WTC11 (cell line): ENCODE data around the gene DDIAS. TPM values are rescaled to one million over a fixed set of nuclear protein-coding genes. Genes with fewer than 3 reads are reported as not detected.

ENCODE experiments used
- ATAC-seq: fragments of 200-7000 bp; cut with Tn5 transposase; 2 replicates; pipeline ENCODE4 v1.10.0; 2021; ENCODE audit warnings: mild to moderate bottlenecking, moderate library complexity
- CTCF ChIA-PET: fragments of 300-600 bp; sonication (Branson Sonifier 250); formaldehyde crosslinking; loops from one replicate; lab custom pipeline; 2021; ENCODE audit warnings: antibody characterized with exemption; lab: Charles Lee
- POLR2A ChIA-PET: fragments of 350-600 bp; sonication (Branson Sonifier 250); formaldehyde crosslinking; loops from one replicate; lab custom pipeline; 2021; ENCODE audit warnings: antibody characterized with exemption; lab: Charles Lee
- DNase-seq: peaks from one replicate; pipeline ENCODE4 v3.0.0; 2021; ENCODE audit warnings: low spot score
- H3K27ac Mint-ChIP-seq: 2 replicates; pipeline ENCODE4 v1.8.0; 2021; ENCODE audit warnings: mixed read lengths
- H3K27me3 Mint-ChIP-seq: 2 replicates; pipeline ENCODE4 v1.8.0; 2021; ENCODE audit warnings: low read depth, mild to moderate bottlenecking, moderate library complexity, mixed read lengths
- H3K36me3 Mint-ChIP-seq: 2 replicates; pipeline ENCODE4 v1.8.0; 2021; ENCODE audit warnings: mixed read lengths
- H3K4me1 Mint-ChIP-seq: 2 replicates; pipeline ENCODE4 v1.8.0; 2022; ENCODE audit warnings: mixed read lengths
- H3K4me3 Mint-ChIP-seq: 2 replicates; pipeline ENCODE4 v1.8.0; 2021; ENCODE audit warnings: mild to moderate bottlenecking, moderate library complexity, mixed read lengths
- H3K9me3 Mint-ChIP-seq: 2 replicates; pipeline ENCODE4 v1.8.0; 2021; ENCODE audit warnings: mixed read lengths
- AR ChIP-seq: fragments of 250-450 bp; sonication (Bioruptor Pico); IDR thresholded peaks from 2 replicates; pipeline ENCODE4 v1.9.0; 2021; ENCODE audit warnings: mild to moderate bottlenecking
- CBFB ChIP-seq: sonication (generic); formaldehyde crosslinking; IDR thresholded peaks from 2 replicates; pipeline ENCODE4 v1.8.1; 2022; ENCODE audit warnings: mild to moderate bottlenecking, low read depth, missing genetic modification reagents
- ETV6 ChIP-seq: sonication (generic); formaldehyde crosslinking; IDR thresholded peaks from 2 replicates; pipeline ENCODE4 v1.8.1; 2022; ENCODE audit warnings: mild to moderate bottlenecking, missing genetic modification reagents
- GRHL2 ChIP-seq: fragments of 250-450 bp; sonication (Bioruptor Pico); IDR thresholded peaks from 2 replicates; pipeline ENCODE4 v1.8.0; 2022; ENCODE audit warnings: mild to moderate bottlenecking, moderate library complexity; ENCODE audit not compliant: insufficient replicate concordance, severe bottlenecking
- HMGA2 ChIP-seq: fragments of 250-450 bp; sonication (Bioruptor Pico); IDR thresholded peaks from 2 replicates; pipeline ENCODE4 v1.4.0; 2021; ENCODE audit warnings: mild to moderate bottlenecking, moderate library complexity
- KAT7 ChIP-seq: sonication (generic); formaldehyde crosslinking; IDR thresholded peaks from 2 replicates; pipeline ENCODE4 v1.8.1; 2023; ENCODE audit warnings: missing genetic modification reagents, mild to moderate bottlenecking, borderline replicate concordance
- MAX ChIP-seq: sonication (generic); formaldehyde crosslinking; IDR thresholded peaks from 2 replicates; pipeline ENCODE4 v1.8.0; 2022; ENCODE audit warnings: mild to moderate bottlenecking, missing genetic modification reagents
- RELA ChIP-seq: sonication (generic); formaldehyde crosslinking; IDR thresholded peaks from 2 replicates; pipeline ENCODE4 v1.8.1; 2022; ENCODE audit warnings: missing genetic modification reagents, mild to moderate bottlenecking, borderline replicate concordance
- TEAD1 ChIP-seq: sonication (generic); formaldehyde crosslinking; IDR thresholded peaks from 2 replicates; pipeline ENCODE4 v1.8.0; 2022; ENCODE audit warnings: mild to moderate bottlenecking, missing genetic modification reagents
- ZNF219 ChIP-seq: sonication (generic); formaldehyde crosslinking; IDR thresholded peaks from 2 replicates; pipeline ENCODE4 v1.8.0; 2023; ENCODE audit warnings: missing genetic modification reagents, mild to moderate bottlenecking, borderline replicate concordance
- ZNF396 ChIP-seq: fragments of 250-450 bp; sonication (Bioruptor Pico); IDR thresholded peaks from 2 replicates; pipeline ENCODE4 v1.8.0; 2021; ENCODE audit warnings: mild to moderate bottlenecking, moderate library complexity, borderline replicate concordance
- total RNA-seq: library from RNA; stranded (reverse); gene quantifications from 3 replicates; pipeline ENCODE4 v1.2.3, GENCODE V29; 2021
- TF ChIP-seq, protein P1 (sequence below): sonication (generic); formaldehyde crosslinking; IDR thresholded peaks from 2 replicates; pipeline ENCODE4 v1.8.0; 2022; ENCODE audit warnings: mild to moderate bottlenecking, missing genetic modification reagents
- TF ChIP-seq, protein P2 (sequence below): sonication (generic); formaldehyde crosslinking; conservative IDR thresholded peaks from 2 replicates; pipeline ENCODE4 v1.8.1; 2023; ENCODE audit warnings: mild to moderate bottlenecking, low read depth, missing genetic modification reagents, moderate library complexity
- TF ChIP-seq, protein P3 (sequence below): fragments of 250-450 bp; sonication (Bioruptor Pico); IDR thresholded peaks from 2 replicates; pipeline ENCODE4 v1.8.0; 2021; ENCODE audit warnings: mild to moderate bottlenecking
- TF ChIP-seq, protein P4 (sequence below): sonication (generic); formaldehyde crosslinking; IDR thresholded peaks from 2 replicates; pipeline ENCODE4 v1.8.0; 2022; ENCODE audit warnings: mild to moderate bottlenecking, missing genetic modification reagents

Gene DDIAS
- total RNA-seq, 1 experiment from 2014 or later, result 28.7 TPM

DNA sequence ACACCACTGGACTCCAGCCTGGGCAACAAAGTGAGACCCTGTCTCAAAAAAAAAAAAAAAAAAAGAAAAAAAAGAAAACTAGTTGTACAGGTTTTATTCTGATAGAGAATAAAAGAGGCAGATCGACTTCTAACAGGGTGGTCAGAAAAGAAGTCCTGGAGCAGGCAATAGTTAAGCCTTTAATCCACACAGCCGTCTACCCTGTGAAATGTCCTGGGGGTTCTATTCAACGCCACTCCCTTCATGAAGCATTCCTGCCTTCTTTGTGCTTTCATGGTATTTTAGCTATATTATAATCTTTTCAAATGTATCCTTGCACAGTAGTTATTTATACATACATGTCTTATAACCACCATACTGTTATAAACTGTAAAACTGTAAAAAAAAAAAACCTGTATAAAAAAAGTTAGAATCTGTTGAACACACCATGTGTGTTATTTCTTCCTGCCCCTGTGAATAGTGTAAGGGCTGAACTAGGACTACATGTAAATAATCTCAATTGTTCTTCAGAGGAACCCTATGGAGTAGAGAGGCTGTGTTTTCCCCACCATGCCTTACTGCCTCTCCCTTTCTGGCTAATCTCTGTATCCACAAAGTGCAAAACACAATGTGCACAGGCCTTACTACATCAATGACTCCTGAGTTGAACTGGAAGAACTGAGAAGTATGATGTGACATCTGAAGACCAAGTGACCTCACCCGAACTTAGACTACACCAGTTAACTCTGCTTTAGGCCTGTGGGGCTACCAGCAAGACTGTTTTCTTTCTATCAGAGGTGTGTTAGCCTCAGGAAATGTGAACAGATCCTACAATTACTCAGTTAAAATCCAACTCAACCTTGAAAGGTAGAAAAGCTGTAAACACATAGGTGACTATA is 26.7 kb upstream of the DDIAS start:
- ChIA-PET CTCF (no interaction called here), POLR2A (no interaction called here)
- DNase-seq (no peak), ATAC-seq (peak; percentile 82)
- TF ChIP-seq ETV6 (CRISPR knock-in tag) (no peak), ZNF396 (no peak), HMGA2 (CRISPR knock-in tag) (no peak), TEAD1 (CRISPR knock-in tag) (no peak), RELA (CRISPR knock-in tag) (no peak), AR (CRISPR knock-in tag) (no peak), KAT7 (CRISPR knock-in tag) (no peak), ZNF219 (CRISPR knock-in tag) (no peak), GRHL2 (CRISPR knock-in tag) (no peak), CBFB (CRISPR knock-in tag) (no peak), MAX (CRISPR knock-in tag) (no peak)
- TF ChIP-seq, protein P1, sequence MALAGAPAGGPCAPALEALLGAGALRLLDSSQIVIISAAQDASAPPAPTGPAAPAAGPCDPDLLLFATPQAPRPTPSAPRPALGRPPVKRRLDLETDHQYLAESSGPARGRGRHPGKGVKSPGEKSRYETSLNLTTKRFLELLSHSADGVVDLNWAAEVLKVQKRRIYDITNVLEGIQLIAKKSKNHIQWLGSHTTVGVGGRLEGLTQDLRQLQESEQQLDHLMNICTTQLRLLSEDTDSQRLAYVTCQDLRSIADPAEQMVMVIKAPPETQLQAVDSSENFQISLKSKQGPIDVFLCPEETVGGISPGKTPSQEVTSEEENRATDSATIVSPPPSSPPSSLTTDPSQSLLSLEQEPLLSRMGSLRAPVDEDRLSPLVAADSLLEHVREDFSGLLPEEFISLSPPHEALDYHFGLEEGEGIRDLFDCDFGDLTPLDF (CRISPR knock-in tag), result no peak
- TF ChIP-seq, protein P2, sequence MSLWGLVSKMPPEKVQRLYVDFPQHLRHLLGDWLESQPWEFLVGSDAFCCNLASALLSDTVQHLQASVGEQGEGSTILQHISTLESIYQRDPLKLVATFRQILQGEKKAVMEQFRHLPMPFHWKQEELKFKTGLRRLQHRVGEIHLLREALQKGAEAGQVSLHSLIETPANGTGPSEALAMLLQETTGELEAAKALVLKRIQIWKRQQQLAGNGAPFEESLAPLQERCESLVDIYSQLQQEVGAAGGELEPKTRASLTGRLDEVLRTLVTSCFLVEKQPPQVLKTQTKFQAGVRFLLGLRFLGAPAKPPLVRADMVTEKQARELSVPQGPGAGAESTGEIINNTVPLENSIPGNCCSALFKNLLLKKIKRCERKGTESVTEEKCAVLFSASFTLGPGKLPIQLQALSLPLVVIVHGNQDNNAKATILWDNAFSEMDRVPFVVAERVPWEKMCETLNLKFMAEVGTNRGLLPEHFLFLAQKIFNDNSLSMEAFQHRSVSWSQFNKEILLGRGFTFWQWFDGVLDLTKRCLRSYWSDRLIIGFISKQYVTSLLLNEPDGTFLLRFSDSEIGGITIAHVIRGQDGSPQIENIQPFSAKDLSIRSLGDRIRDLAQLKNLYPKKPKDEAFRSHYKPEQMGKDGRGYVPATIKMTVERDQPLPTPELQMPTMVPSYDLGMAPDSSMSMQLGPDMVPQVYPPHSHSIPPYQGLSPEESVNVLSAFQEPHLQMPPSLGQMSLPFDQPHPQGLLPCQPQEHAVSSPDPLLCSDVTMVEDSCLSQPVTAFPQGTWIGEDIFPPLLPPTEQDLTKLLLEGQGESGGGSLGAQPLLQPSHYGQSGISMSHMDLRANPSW (CRISPR knock-in tag), result no peak
- TF ChIP-seq, protein P3, sequence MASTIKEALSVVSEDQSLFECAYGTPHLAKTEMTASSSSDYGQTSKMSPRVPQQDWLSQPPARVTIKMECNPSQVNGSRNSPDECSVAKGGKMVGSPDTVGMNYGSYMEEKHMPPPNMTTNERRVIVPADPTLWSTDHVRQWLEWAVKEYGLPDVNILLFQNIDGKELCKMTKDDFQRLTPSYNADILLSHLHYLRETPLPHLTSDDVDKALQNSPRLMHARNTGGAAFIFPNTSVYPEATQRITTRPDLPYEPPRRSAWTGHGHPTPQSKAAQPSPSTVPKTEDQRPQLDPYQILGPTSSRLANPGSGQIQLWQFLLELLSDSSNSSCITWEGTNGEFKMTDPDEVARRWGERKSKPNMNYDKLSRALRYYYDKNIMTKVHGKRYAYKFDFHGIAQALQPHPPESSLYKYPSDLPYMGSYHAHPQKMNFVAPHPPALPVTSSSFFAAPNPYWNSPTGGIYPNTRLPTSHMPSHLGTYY (CRISPR knock-in tag), result no peak
- TF ChIP-seq, protein P4, sequence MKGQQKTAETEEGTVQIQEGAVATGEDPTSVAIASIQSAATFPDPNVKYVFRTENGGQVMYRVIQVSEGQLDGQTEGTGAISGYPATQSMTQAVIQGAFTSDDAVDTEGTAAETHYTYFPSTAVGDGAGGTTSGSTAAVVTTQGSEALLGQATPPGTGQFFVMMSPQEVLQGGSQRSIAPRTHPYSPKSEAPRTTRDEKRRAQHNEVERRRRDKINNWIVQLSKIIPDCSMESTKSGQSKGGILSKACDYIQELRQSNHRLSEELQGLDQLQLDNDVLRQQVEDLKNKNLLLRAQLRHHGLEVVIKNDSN (CRISPR knock-in tag), result no peak
- Mint-ChIP-seq H3K36me3 (peaks cover 34% of the 10 kb centered on the region), H3K4me3 (no peak overlapping the region), H3K27ac (peak overlapping the region; percentile 92), H3K27me3 (no peaks in the 10 kb centered on the region), H3K4me1 (peaks cover 24% of the 10 kb centered on the region), H3K9me3 (peaks cover 30% of the 10 kb centered on the region)
